ENCODE results near the gene SH3TC2.

GRCh38 chr5:149035372-149035790 lies 27.5 kb downstream of the SH3TC2 start:
- TF ChIP-seq CTCF (conservative IDR thresholded peaks at IDR 0.05) (peak; percentile 95), ZFX (IDR thresholded peaks at IDR 0.05) (no peak)

All from C4-2B (cell line).